Natural killer cell (primary cell): ENCODE results near the gene KRTCAP2. TPM values are rescaled to one million over a fixed set of nuclear protein-coding genes. Genes with fewer than 3 reads are reported as not detected.

Experiments used
- ATAC-seq, 3 donors: fragments of 150-1000 bp in 2 of 3; fragments of 200-7000 bp in 1 of 3; cut with Tn5 transposase; 1 replicate in 1 of 3; 2 replicates in 2 of 3; pipeline ENCODE4 v1.10.0; 2021; ENCODE audit warnings: mild to moderate bottlenecking in 2 of 3, moderate library complexity in 2 of 3
- DNase-seq, 2 donors: peaks; one replicate each; pipeline versions ENCODE4 v3.0.0 to v3.0.0-alpha.2; 2013 to 2021; ENCODE audit warnings: mixed read lengths in 1 of 2
- H3K27ac ChIP-seq: one replicate; pipeline ENCODE4 v1.5.1; 2013; ENCODE audit warnings: mild to moderate bottlenecking, low read length
- H3K27me3 ChIP-seq: one replicate; pipeline ENCODE4 v1.6.1; 2013; ENCODE audit warnings: low read length; ENCODE audit not compliant: control insufficient read depth, insufficient read depth
- H3K36me3 ChIP-seq: one replicate; pipeline ENCODE4 v1.6.1; 2013; ENCODE audit warnings: low read length; ENCODE audit not compliant: control insufficient read depth, insufficient read depth
- H3K4me1 ChIP-seq: one replicate; pipeline ENCODE4 v1.6.1; 2013; ENCODE audit warnings: low read length; ENCODE audit not compliant: control insufficient read depth, insufficient read depth
- H3K4me3 ChIP-seq: one replicate; pipeline ENCODE4 v1.5.1; 2013; ENCODE audit warnings: low read length
- H3K9me3 ChIP-seq: one replicate; pipeline ENCODE4 v1.6.1; 2013; ENCODE audit warnings: low read length; ENCODE audit not compliant: control insufficient read depth, insufficient read depth
- H3K27ac Mint-ChIP-seq, 2 donors: one replicate each; pipeline ENCODE4 v1.8.0; 2022; ENCODE audit warnings: mild to moderate bottlenecking in 2 of 2, mixed read lengths in 2 of 2, moderate library complexity in 1 of 2
- H3K27me3 Mint-ChIP-seq, 2 donors: one replicate each; pipeline ENCODE4 v1.8.0; 2022; ENCODE audit warnings: low read depth in 2 of 2, mixed read lengths in 2 of 2
- H3K36me3 Mint-ChIP-seq: one replicate; pipeline ENCODE4 v1.8.0; 2022; ENCODE audit warnings: mixed read lengths
- H3K4me1 Mint-ChIP-seq, 2 donors: one replicate each; pipeline ENCODE4 v1.8.0; 2022; ENCODE audit warnings: mixed read lengths in 2 of 2
- H3K4me3 Mint-ChIP-seq: one replicate; pipeline ENCODE4 v1.8.0; 2022; ENCODE audit warnings: mild to moderate bottlenecking, moderate library complexity, mixed read lengths
- H3K9me3 Mint-ChIP-seq, 2 donors: one replicate each; pipeline ENCODE4 v1.8.0; 2022; ENCODE audit warnings: mixed read lengths in 2 of 2
- WGBS: methylation state at CpG from one replicate; pipeline ENCODE4 v1.1.7; 2013; ENCODE audit warnings: missing lambda C conversion rate; ENCODE audit not compliant: insufficient coverage; 5-methylcytosine and 5-hydroxymethylcytosine counted together
- intact Hi-C: fragments of 100-400 bp; cut with micrococcal nuclease; formaldehyde crosslinking; loops from one replicate; pipeline ENCODE4 v1.14.2; 2022
- total RNA-seq, 4 donors: library from RNA; stranded (reverse); fragments of 120-200 nt in 1 of 4; gene quantifications; one replicate each; pipeline versions ENCODE4 v1.2.3 to v1.2.4, GENCODE V29; 2013 to 2022
- TF ChIP-seq, protein P1 (sequence below): fragments of 200-600 bp; IDR thresholded peaks from one replicate; pipeline ENCODE4 v1.8.0; 2022; ENCODE audit warnings: antibody characterized with exemption

The KRTCAP2 gene
- total RNA-seq, 3 donors from 2014 or later (not counting 1 experiment from before 2014, with no cell fraction given) = 95.3 to 113 (median 104) TPM

DNA sequence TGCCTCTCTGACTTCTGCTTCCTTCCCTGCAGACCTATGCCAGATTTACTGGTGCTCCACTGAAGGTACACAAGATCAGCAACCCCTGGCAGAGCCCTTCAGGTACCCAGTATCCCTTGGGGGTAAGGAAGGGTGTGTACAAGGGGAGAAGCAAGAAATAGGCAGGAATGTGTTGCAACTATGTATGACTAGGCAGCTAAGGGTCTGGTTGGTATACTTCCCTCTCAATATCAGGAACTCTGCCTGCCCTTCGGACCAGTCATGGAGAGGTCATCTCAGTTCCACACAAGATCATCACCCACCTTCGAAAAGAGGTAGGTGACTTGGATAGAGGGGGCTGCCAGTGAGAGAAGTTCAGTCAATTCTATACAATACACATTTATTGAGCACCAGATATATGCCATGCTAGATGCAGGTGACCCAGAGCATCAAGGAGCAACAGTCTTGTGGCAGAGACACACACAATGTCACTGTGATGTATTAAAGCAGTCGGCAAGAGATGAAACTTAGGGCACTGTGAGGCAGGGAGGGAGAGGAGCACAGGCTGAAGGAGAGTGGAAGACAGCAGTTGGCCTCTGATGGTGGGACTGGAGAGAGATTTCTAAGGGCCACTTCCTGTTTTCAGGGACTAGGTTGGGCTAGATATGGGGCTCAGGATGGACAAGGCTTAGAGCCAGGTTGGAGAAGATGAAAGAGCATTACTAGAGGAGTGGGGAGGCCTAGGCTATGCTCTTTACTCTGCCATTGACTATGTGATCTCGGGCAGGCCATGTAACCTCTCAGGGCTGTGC is 37.4 kb upstream of the KRTCAP2 start:
- Mint-ChIP-seq H3K27me3 (no peaks in the 10 kb centered on the region), H3K9me3 (no peaks in the 10 kb centered on the region), H3K4me3 (peak overlapping the region; percentile 49), H3K27ac (peak overlapping the region; percentile 92 to 96), H3K4me1 (peaks cover 25 to 33% of the 10 kb centered on the region in 2 donors), H3K36me3 (no peaks in the 10 kb centered on the region)
- TF ChIP-seq, protein P1, sequence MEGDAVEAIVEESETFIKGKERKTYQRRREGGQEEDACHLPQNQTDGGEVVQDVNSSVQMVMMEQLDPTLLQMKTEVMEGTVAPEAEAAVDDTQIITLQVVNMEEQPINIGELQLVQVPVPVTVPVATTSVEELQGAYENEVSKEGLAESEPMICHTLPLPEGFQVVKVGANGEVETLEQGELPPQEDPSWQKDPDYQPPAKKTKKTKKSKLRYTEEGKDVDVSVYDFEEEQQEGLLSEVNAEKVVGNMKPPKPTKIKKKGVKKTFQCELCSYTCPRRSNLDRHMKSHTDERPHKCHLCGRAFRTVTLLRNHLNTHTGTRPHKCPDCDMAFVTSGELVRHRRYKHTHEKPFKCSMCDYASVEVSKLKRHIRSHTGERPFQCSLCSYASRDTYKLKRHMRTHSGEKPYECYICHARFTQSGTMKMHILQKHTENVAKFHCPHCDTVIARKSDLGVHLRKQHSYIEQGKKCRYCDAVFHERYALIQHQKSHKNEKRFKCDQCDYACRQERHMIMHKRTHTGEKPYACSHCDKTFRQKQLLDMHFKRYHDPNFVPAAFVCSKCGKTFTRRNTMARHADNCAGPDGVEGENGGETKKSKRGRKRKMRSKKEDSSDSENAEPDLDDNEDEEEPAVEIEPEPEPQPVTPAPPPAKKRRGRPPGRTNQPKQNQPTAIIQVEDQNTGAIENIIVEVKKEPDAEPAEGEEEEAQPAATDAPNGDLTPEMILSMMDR = no peak
- peaks cover 26% of the 10 kb centered on the region for H3K4me1 ChIP-seq
- no peaks in the 10 kb centered on the region for H3K9me3 ChIP-seq
- H3K4me3 ChIP-seq = no peak overlapping the region
- 100% methylated on average over 3 of the region's 4 CpGs for WGBS
- ATAC-seq = no peak
- intact Hi-C loops = no loop called here
- no peaks in the 10 kb centered on the region for H3K36me3 ChIP-seq
- H3K27ac ChIP-seq = no peak overlapping the region
- no peaks in the 10 kb centered on the region for H3K27me3 ChIP-seq
- DNase-seq = no peak

DNA sequence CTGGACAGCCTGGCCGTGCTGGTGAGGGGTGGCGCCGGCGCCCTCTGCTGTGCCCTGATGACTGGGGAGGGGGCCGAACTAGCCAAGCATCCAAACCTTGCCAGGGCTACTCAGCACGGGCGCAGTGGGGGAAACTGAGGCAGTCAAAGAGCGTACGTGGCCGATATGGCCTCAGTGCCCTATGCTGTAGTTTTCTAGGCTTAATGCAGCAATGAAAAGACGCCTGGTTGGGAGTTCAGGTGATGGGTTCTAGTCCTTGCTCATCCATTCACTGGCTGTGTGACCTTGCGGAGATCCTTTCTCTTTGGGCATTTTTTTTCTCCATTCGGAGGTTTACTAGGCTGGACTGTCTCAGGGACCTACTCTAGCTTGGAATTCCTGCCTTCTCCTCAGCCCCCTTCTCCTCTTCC is 36.2 kb upstream of the KRTCAP2 start:
- Mint-ChIP-seq H3K4me3 (peak overlapping the region; percentile 94), H3K27ac (peak overlapping the region; percentile 92 to 96), H3K27me3 (no peaks in the 10 kb centered on the region), H3K9me3 (no peaks in the 10 kb centered on the region), H3K4me1 (peaks cover 25 to 33% of the 10 kb centered on the region in 2 donors), H3K36me3 (no peaks in the 10 kb centered on the region)
- H3K27me3 ChIP-seq = no peaks in the 10 kb centered on the region
- H3K27ac ChIP-seq = peak overlapping the region; percentile 100
- intact Hi-C loops = loop anchor here (5.0 kb wide), 1 partner anchor 383 kb away; no protein-coding TSS in a partner anchor
- H3K9me3 ChIP-seq = no peaks in the 10 kb centered on the region
- TF ChIP-seq, protein P1 = no peak
- 6% methylated on average over 13 of the region's 13 CpGs for WGBS
- ATAC-seq = no peak
- H3K36me3 ChIP-seq = no peaks in the 10 kb centered on the region
- peaks cover 26% of the 10 kb centered on the region for H3K4me1 ChIP-seq
- H3K4me3 ChIP-seq = peak overlapping the region; percentile 81
- DNase-seq = no peak

DNA sequence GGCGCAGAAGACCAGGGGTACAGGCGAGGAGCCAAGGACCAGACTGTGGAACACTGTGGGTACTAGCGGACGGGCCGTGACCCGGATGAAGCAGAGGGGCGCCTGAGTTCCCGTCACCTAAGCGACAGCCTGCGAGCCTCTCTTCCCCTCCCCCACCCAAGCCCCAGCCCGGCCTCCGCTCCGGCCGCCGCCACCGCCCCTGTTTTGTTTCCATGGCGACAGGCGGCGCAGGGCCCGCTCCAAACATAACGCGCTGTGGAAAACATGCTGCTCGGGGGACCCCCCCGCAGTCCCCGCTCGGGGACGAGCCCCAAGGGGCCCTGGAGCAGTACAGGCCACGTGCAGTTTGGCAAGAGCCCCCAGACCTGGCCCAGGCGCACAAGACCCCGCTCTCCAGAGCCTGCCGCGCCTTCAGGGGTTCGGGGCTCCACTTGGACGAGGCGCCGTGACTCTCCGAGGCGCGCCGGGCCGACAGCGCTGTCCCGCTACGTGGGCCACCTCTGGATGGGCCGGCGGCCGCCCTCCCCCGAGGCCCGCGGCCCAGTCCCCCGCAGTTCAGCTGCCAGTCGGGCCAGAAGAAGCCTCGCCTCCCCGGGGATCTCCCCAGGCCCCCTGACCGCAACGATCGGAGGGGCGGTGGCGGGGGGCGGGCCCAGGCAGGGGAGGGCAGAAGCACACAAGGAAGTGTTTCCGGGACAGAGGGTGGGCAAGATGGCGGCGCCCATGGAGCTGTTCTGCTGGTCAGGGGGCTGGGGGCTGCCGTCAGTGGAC is 35.6 kb upstream of the KRTCAP2 start, which contains the start of gene MTX1:
MTX1 (plus strand) TSS at position 155 of the 771 bp plus-strand sequence; CDS start at position 265, 110 bp downstream.
- Mint-ChIP-seq H3K27me3 (no peaks in the 10 kb centered on the region), H3K27ac (peak within 1 kb of the TSS; percentile 92 to 96), H3K4me3 (peak within 1 kb of the TSS; percentile 94), H3K36me3 (no peaks in the 10 kb centered on the region), H3K4me1 (peaks cover 25 to 33% of the 10 kb centered on the region in 2 donors), H3K9me3 (no peaks in the 10 kb centered on the region)
- TF ChIP-seq, protein P1 = no peak
- Histone ChIP-seq H3K36me3 (no peaks in the 10 kb centered on the region), H3K27ac (peak within 1 kb of the TSS; percentile 100), H3K9me3 (no peaks in the 10 kb centered on the region), H3K27me3 (no peaks in the 10 kb centered on the region), H3K4me1 (peaks cover 26% of the 10 kb centered on the region), H3K4me3 (peak within 1 kb of the TSS; percentile 81)
- WGBS = under 1% methylated on average over 64 of the region's 64 CpGs
- ATAC-seq (peak; percentile 80 to 94 (median 86)), DNase-seq (peak; percentile 88 to 93)
- intact Hi-C loops = loop anchor here (5.0 kb wide), 1 partner anchor 384 kb away; no protein-coding TSS in a partner anchor
